ENCODE results near the gene DOCK7. TPM values are rescaled to one million over a fixed set of nuclear protein-coding genes. Genes with fewer than 3 reads are reported as not detected.
A peak's percentile ranks its signal among the peaks of the same experiment; 100 is the strongest.

The DOCK7 gene
- total and polyA plus RNA-seq, 2 of the 13 experiments (the other 11 are each of a cell fraction or from before 2014, with no cell fraction given) = 45.7 to 67.2 TPM

GRCh38 chr1:62437273-62437940 is 250.8 kb downstream of the DOCK7 start (continued):
- 0 out of 2 replicates have a peak, but pooled peaks have one; percentile 18 for TF ChIP-seq KMT2A (CRISPR knock-in tag; IDR thresholded peaks at IDR 0.05)
- peak; percentile 62; the same call in 1 of the 2 replicates for TF ChIP-seq CEBPB (IDR thresholded peaks at IDR 0.05; ENCODE audit: borderline replicate concordance, low read depth, low read length)
- TF ChIP-seq ZNF24 (IDR thresholded peaks at IDR 0.05) = no peak
- no peak for TF ChIP-seq SNRNP70 (IDR thresholded peaks at IDR 0.05; ENCODE audit: low read depth, low read length)
- TF ChIP-seq NR0B2 (CRISPR knock-in tag; IDR thresholded peaks at IDR 0.05) = no peak
- TF ChIP-seq ARID4A (CRISPR knock-in tag; IDR thresholded peaks at IDR 0.05; ENCODE audit: borderline replicate concordance) = peak; percentile 45
- no peak for TF ChIP-seq ZFP1 (CRISPR knock-in tag; IDR thresholded peaks at IDR 0.05)
- no peak for TF ChIP-seq HNF1B (CRISPR knock-in tag; IDR thresholded peaks at IDR 0.05)
- no peak for TF ChIP-seq JUN (CRISPR knock-in tag; IDR thresholded peaks at IDR 0.05)
- TF ChIP-seq TFDP2 (CRISPR knock-in tag; IDR thresholded peaks at IDR 0.05) = no peak
- TF ChIP-seq RNF219 (CRISPR knock-in tag; IDR thresholded peaks at IDR 0.05) = peak; percentile 11; the same call in 1 of the 2 replicates
- no peak; the same call in 1 of the 2 replicates for TF ChIP-seq ZNF441 (CRISPR knock-in tag; IDR thresholded peaks at IDR 0.05; ENCODE audit: borderline replicate concordance)
- TF ChIP-seq BATF2 (CRISPR knock-in tag; IDR thresholded peaks at IDR 0.05) = 0 out of 2 replicates have a peak, but pooled peaks have one; percentile 54
- TF ChIP-seq PPARG (CRISPR knock-in tag; conservative IDR thresholded peaks at IDR 0.05) = no peak
- TF ChIP-seq MAFF (IDR thresholded peaks at IDR 0.05; ENCODE audit: low read depth, low read length) = no peak
- TF ChIP-seq SETDB1 (CRISPR knock-in tag; IDR thresholded peaks at IDR 0.05; ENCODE audit: borderline replicate concordance) = no peak
- no peak for TF ChIP-seq ZNF101 (CRISPR knock-in tag; IDR thresholded peaks at IDR 0.05; ENCODE audit: borderline replicate concordance, low read depth)
- no peak for TF ChIP-seq ZNF383 (CRISPR knock-in tag; IDR thresholded peaks at IDR 0.05; ENCODE audit: borderline replicate concordance)
- no peak; the same call in 1 of the 2 replicates for TF ChIP-seq ARNT2 (CRISPR knock-in tag; IDR thresholded peaks at IDR 0.05; ENCODE audit: low read depth)

All from HepG2 (cell line).